GM06990 (cell line): Measurements from ENCODE around the gene PAK5.

Experiments used
- DNase-seq: peaks from one replicate; pipeline ENCODE4 v3.0.0-alpha.2; 2011; ENCODE audit not compliant: insufficient read length; ENCODE audit errors: extremely low read depth
- H3K27me3 ChIP-seq: replicated peaks from 2 replicates; pipeline ENCODE4 v1.6.0; 2011; ENCODE audit warnings: low read length; ENCODE audit not compliant: control insufficient read depth, insufficient read depth
- H3K36me3 ChIP-seq: 2 replicates; pipeline ENCODE4 v1.5.1; 2011; ENCODE audit warnings: low read length; ENCODE audit not compliant: control insufficient read depth, insufficient read depth
- H3K4me3 ChIP-seq: replicated peaks from 2 replicates; pipeline ENCODE4 v1.5.1; 2011; ENCODE audit warnings: low read depth, mild to moderate bottlenecking, control low read depth, low read length
- TF ChIP-seq, protein P1 (sequence below): IDR thresholded peaks from 2 replicates; pipeline ENCODE4 v1.5.1; 2011; ENCODE audit warnings: low read length, control low read depth, mild to moderate bottlenecking, inconsistent platforms; ENCODE audit not compliant: insufficient read depth, poor library complexity, severe bottlenecking

The PAK5 gene

DNA sequence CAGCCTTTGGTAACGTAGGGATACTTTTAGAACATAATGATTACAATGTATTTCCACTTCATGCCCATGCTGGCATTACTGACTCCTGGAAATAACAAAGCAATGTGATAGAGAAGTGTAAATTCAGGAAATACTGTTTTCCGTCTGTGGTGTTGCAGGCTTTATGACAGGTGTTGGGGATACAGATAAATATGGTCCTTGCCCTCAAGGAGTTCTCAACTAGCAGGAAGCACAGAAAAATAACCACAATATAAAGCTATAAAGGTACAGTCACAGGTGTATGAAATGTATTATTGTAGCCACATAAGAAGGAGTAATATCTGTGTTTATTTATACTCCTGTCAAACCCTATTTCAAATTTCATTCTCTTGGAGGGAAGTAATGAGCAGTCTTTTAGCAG is 337.4 kb downstream of the PAK5 start:
- no peak for DNase-seq

DNA sequence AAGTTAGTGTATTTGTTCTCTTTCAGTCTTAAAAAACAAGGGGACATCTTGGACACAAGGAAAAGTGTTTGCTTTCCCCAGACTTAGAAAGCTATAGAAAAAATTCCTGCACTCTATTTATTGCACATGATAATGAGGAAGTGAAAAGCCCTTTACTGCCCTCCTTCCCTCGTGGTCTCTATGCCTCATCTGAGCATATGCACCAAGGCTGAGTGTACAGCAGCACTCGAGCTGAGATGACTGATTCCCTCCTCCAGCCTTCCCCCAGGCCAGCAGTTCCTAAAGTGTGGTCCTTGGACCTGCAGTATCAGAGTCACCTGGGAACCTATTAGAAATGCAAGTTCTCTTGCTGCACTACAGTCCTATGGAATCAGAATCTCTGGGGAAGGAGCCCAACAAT is 338.8 kb downstream of the PAK5 start:
- TF ChIP-seq, protein P1, sequence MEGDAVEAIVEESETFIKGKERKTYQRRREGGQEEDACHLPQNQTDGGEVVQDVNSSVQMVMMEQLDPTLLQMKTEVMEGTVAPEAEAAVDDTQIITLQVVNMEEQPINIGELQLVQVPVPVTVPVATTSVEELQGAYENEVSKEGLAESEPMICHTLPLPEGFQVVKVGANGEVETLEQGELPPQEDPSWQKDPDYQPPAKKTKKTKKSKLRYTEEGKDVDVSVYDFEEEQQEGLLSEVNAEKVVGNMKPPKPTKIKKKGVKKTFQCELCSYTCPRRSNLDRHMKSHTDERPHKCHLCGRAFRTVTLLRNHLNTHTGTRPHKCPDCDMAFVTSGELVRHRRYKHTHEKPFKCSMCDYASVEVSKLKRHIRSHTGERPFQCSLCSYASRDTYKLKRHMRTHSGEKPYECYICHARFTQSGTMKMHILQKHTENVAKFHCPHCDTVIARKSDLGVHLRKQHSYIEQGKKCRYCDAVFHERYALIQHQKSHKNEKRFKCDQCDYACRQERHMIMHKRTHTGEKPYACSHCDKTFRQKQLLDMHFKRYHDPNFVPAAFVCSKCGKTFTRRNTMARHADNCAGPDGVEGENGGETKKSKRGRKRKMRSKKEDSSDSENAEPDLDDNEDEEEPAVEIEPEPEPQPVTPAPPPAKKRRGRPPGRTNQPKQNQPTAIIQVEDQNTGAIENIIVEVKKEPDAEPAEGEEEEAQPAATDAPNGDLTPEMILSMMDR = no peak
- DNase-seq = no peak

More for the DNA sequence above, 337.4 kb downstream of the PAK5 start:
- TF ChIP-seq, protein P1 = no peak
- Histone ChIP-seq H3K36me3 (no peaks in the 10 kb centered on the region), H3K27me3 (no peaks in the 10 kb centered on the region), H3K4me3 (no peak overlapping the region)

DNA sequence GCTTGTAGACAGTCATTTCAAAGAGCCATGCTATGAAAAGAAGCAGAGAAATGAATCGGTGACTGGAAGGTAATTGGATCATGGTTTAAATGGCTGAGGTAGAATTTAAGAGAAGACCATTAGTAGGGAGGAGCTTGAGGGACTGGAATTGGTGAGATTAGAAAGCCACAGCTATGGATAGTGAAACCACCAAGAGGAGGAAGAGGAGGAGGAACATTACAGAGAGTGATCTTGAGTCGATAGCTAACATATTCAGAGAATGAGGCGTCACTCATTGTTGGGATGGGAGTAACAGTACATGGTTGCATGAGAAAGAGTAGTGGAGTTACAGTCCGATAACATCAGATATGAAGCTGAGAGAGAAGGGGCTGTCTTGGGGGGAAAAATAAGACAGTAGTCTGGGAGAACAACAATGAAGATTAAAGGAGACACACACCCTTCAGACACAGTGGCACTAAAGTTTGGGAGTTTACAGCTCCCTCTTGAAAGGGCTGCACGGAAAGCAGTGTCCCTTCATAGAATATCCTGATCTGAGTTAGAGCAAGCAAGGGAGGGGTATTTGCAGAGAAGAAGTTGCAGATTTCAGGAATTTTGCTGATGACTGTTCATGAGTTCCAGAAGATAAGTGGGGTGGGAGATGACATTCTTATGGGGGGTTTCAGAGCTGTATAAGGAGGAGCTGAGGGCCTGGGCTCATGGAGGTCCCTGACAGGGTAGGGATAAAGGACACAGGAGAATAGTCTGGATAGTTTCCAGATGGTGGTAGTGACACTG is 339.6 kb downstream of the PAK5 start:
- no peak for DNase-seq
- Histone ChIP-seq H3K4me3 (no peak overlapping the region), H3K27me3 (no peaks in the 10 kb centered on the region), H3K36me3 (no peaks in the 10 kb centered on the region)
- TF ChIP-seq, protein P1 = no peak

More for the DNA sequence above, 338.8 kb downstream of the PAK5 start:
- no peaks in the 10 kb centered on the region for H3K27me3 ChIP-seq
- H3K36me3 ChIP-seq = no peaks in the 10 kb centered on the region
- H3K4me3 ChIP-seq = no peak overlapping the region

DNA sequence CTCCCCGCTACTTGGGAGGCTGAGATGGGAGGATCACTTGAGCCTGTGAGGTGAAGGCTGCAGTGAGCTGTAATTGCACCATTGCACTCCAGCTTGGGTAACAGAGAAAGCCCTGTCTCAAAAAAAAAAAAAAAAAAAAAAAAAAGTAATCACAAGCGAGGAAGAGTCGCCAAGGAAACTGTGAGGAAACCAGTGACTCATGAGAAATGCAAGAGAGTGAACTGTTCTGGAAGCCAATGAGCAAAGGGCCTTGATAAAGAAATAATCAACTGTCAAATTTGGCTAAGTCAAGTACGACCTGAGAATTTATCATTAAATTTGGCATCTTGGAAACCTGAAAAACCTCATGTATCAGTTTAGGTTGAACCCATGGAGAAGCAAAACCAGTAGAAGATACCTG is 340.6 kb downstream of the PAK5 start:
- TF ChIP-seq, protein P1 = no peak
- Histone ChIP-seq H3K4me3 (no peak overlapping the region), H3K36me3 (no peaks in the 10 kb centered on the region), H3K27me3 (no peaks in the 10 kb centered on the region)
- no peak for DNase-seq

DNA sequence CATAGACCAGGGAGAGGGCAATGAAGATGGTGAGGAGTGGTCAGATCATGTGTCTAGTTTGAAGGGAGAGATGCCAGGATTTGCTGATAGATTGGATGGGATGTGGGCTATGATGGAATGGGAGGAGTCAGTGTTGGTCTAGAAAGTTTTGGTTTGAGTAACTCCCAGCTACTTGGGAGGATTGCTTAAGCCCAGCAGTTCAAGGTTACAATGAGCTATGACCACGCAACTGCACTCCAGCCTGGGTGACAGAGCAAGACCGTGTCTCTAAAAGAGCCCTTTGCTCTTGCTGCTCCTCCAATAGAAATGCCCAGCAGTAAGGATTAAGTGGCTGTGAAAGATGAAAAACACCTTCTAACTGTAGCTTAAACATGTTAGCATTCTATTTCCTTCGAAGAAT is 342.7 kb downstream of the PAK5 start:
- Histone ChIP-seq H3K27me3 (no peaks in the 10 kb centered on the region), H3K4me3 (no peak overlapping the region), H3K36me3 (no peaks in the 10 kb centered on the region)
- TF ChIP-seq, protein P1 = no peak
- no peak for DNase-seq

DNA sequence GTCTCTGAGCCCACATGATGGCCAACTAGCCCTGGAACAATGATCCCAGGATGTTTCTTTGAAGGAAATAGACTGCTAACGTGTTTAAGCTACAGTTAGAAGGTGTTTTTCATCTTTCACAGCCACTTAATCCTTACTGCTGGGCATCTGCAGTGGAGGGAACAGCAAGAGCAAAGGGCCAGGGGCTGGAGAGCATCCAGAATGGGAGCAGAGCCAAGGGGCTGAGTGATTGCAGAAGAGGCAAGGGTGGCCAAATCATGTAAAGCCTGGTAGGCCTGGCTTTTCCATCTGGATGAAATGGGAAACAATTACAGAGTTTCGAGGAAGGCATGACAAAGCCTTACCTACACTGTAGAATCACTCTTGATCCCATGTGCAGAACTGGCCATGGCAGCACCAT is 343.2 kb downstream of the PAK5 start:
- Histone ChIP-seq H3K27me3 (no peaks in the 10 kb centered on the region), H3K36me3 (no peaks in the 10 kb centered on the region), H3K4me3 (no peak overlapping the region)
- DNase-seq = no peak
- TF ChIP-seq, protein P1 = no peak
